Posterior vena cava (tissue), 2 donors: ENCODE measurements around the gene ZNFX1. TPM values are rescaled to one million over a fixed set of nuclear protein-coding genes. Genes with fewer than 3 reads are reported as not detected.
"Not testable (repeated sequence)": the region's sequence is repeated elsewhere in the genome, so short reads cannot be mapped to it uniquely, and the experiment has no call there.

ENCODE experiments used
- DNase-seq: peaks from one replicate; pipeline ENCODE4 v3.0.0-alpha.2; 2020; ENCODE audit warnings: low spot score
- intact Hi-C, 2 donors: fragments of 100-400 bp; cut with DNase I; formaldehyde crosslinking; loops; one replicate each; pipeline versions ENCODE4 v1.14.1 to v1.14.2; 2022 to 2023
- long read RNA-seq, 2 donors: library from polyadenylated mRNA; unstranded; transcript quantifications; one replicate each; pipeline ENCODE4 v2.0.0, GENCODE V29; 2020 to 2021
- total RNA-seq, 2 donors: library from RNA; stranded (reverse); fragmentation: NEBNext Ultra II Directional; extraction: Animal tissue kit (Norgen Biotek cat#: 25700); gene quantifications; one replicate each; pipeline ENCODE4 v1.2.1, GENCODE V29; 2021
- donor health status: DM: yes; HTN: yes; CAD: no.
- donor health status: DM: yes; HTN: yes; CAD: no.

ZNFX1 gene
- 10 to 100 TPM; 40.0 to 52.6 TPM for total RNA-seq
- long read RNA-seq, donor 1, partial matches to known transcripts = 29 of 38 reads
- long read RNA-seq, donor 1, other reads (novel, unspliced or antisense) = 9 of 38 reads
- long read RNA-seq, donor 2, transcript ZNFX1-201 (9 exons, 2,964 nt) = major isoform, 6 of 251 reads
- long read RNA-seq, donor 2, partial matches to known transcripts = 206 of 251 reads
- long read RNA-seq, donor 2, other reads (novel, unspliced or antisense) = 39 of 251 reads

GRCh38 chr20:49278036-49278817, at the start of gene ZNFX1:
Gene ZNFX1 (minus strand): TSS chr20:49278057. CDS start chr20:49275839, 2,218 bp downstream.
- intact Hi-C loops = no loop called here
- peak; percentile 100 for DNase-seq

- intact Hi-C loops = loop anchor here in 1 of 2 donors (10.0 kb wide), 1 partner anchor 279 kb away; no protein-coding TSS in a partner anchor
- no peak for DNase-seq
These were observed 48.2 kb upstream of the ZNFX1 start for GRCh38 chr20:49326026-49326425.

GRCh38 chr20:49324306-49324705, 46.4 kb upstream of the ZNFX1 start:
- peak; percentile 16 for DNase-seq
- intact Hi-C loops = loop anchor here in 1 of 2 donors (10.0 kb wide), 1 partner anchor 280 kb away; no protein-coding TSS in a partner anchor

GRCh38 chr20:49323622-49324238, 45.9 kb upstream of the ZNFX1 start:
- intact Hi-C loops = loop anchor here in 1 of 2 donors (10.0 kb wide), 1 partner anchor 281 kb away; no protein-coding TSS in a partner anchor
- DNase-seq = peak; percentile 56

GRCh38 chr20:49320460-49320859, 42.6 kb upstream of the ZNFX1 start:
- no peak for DNase-seq
- intact Hi-C loops = loop anchor here in 1 of 2 donors (10.0 kb wide), 1 partner anchor 284 kb away; no protein-coding TSS in a partner anchor

GRCh38 chr20:49319208-49319809, 41.5 kb upstream of the ZNFX1 start:
- no peak for DNase-seq
- intact Hi-C loops = no loop called here

GRCh38 chr20:49318430-49319207, 40.8 kb upstream of the ZNFX1 start:
- intact Hi-C loops = no loop called here
- no peak for DNase-seq

- intact Hi-C loops = no loop called here
- DNase-seq = peak; percentile 80
These were observed 40.2 kb upstream of the ZNFX1 start for GRCh38 chr20:49318091-49318429.

- intact Hi-C loops = no loop called here
- DNase-seq = no peak
These were observed 38.8 kb upstream of the ZNFX1 start for GRCh38 chr20:49316704-49317103.

GRCh38 chr20:49315580-49315979, 37.7 kb upstream of the ZNFX1 start:
- DNase-seq = no peak
- intact Hi-C loops = no loop called here

GRCh38 chr20:49314052-49314451, 36.2 kb upstream of the ZNFX1 start:
- intact Hi-C loops, DNase-seq: not testable (repeated sequence)

GRCh38 chr20:49313283-49313682, 35.4 kb upstream of the ZNFX1 start:
- intact Hi-C loops = no loop called here
- no peak for DNase-seq

- no peak for DNase-seq
These were observed 34.8 kb upstream of the ZNFX1 start for GRCh38 chr20:49312661-49313060.

GRCh38 chr20:49310705-49311104, 32.8 kb upstream of the ZNFX1 start:
- no peak for DNase-seq
- intact Hi-C loops = no loop called here

More at GRCh38 chr20:49312661-49313060, 34.8 kb upstream of the ZNFX1 start:
- intact Hi-C loops = no loop called here

- intact Hi-C loops = no loop called here
- no peak for DNase-seq
These were observed 31.0 kb upstream of the ZNFX1 start for GRCh38 chr20:49308875-49309274.

- no peak for DNase-seq
- intact Hi-C loops = no loop called here
These were observed 29.2 kb upstream of the ZNFX1 start for GRCh38 chr20:49306903-49307620.

- no peak for DNase-seq
- intact Hi-C loops = no loop called here
These were observed 25.3 kb upstream of the ZNFX1 start for GRCh38 chr20:49303065-49303552.
